ENCODE results near the gene FOXJ1. TPM values are rescaled to one million over a fixed set of nuclear protein-coding genes. Genes with fewer than 3 reads are reported as not detected.

The FOXJ1 gene
- total and polyA plus RNA-seq, 9 donors = 0.05 to 1.1 (median 0.12) TPM

GRCh38 chr17:76142039-76142584 lies 1.1 kb upstream of the FOXJ1 start:
- no peak overlapping the region for H3K27ac ChIP-seq (ENCODE audit: low read length)
- H3K9me3 ChIP-seq (replicated peaks; ENCODE audit: control insufficient read depth, low read depth, low read length) = no peaks in the 10 kb centered on the region
- H3K27me3 ChIP-seq (ENCODE audit: control insufficient read depth, insufficient read depth, low read length) = peaks cover 58% of the 10 kb centered on the region
- 100% methylated on average over 1 of the region's 10 CpGs for WGBS (ENCODE audit: insufficient coverage)
- H3K36me3 ChIP-seq (ENCODE audit: control insufficient read depth, insufficient read depth, low read length) = no peaks in the 10 kb centered on the region
- DNase-seq = no peak
- H3K4me1 ChIP-seq (ENCODE audit: control insufficient read depth, insufficient read depth, low read length) = peaks cover 59% of the 10 kb centered on the region
- H3K4me3 ChIP-seq (ENCODE audit: low read length) = no peak overlapping the region

- DNase-seq = no peak
- under 1% methylated on average over 11 of the region's 24 CpGs for WGBS (ENCODE audit: insufficient coverage)
- peaks cover 52% of the 10 kb centered on the region for H3K4me1 ChIP-seq (ENCODE audit: control insufficient read depth, insufficient read depth, low read length)
Measured at GRCh38 chr17:76140661-76141211, 309 bp downstream of the FOXJ1 start.

GRCh38 chr17:76139801-76140660 lies 1.0 kb downstream of the FOXJ1 start:
- Histone ChIP-seq H3K9me3 (replicated peaks; ENCODE audit: control insufficient read depth, low read depth, low read length) (no peaks in the 10 kb centered on the region), H3K4me1 (ENCODE audit: control insufficient read depth, insufficient read depth, low read length) (peaks cover 50% of the 10 kb centered on the region), H3K27ac (ENCODE audit: low read length) (no peak overlapping the region), H3K36me3 (ENCODE audit: control insufficient read depth, insufficient read depth, low read length) (no peaks in the 10 kb centered on the region), H3K27me3 (ENCODE audit: control insufficient read depth, insufficient read depth, low read length) (peaks cover 79% of the 10 kb centered on the region), H3K4me3 (ENCODE audit: low read length) (no peak overlapping the region)
- DNase-seq = no peak
- WGBS (ENCODE audit: insufficient coverage) = 5% methylated on average over 71 of the region's 78 CpGs

More at GRCh38 chr17:76140661-76141211, 309 bp downstream of the FOXJ1 start:
- Histone ChIP-seq H3K36me3 (ENCODE audit: control insufficient read depth, insufficient read depth, low read length) (no peaks in the 10 kb centered on the region), H3K27ac (ENCODE audit: low read length) (no peak overlapping the region), H3K4me3 (ENCODE audit: low read length) (peak overlapping the region; percentile 54), H3K27me3 (ENCODE audit: control insufficient read depth, insufficient read depth, low read length) (peaks cover 72% of the 10 kb centered on the region), H3K9me3 (replicated peaks; ENCODE audit: control insufficient read depth, low read depth, low read length) (no peaks in the 10 kb centered on the region)

- WGBS (ENCODE audit: insufficient coverage) = 30% methylated on average over 12 of the region's 15 CpGs
Measured at GRCh38 chr17:76138896-76139752, 1.9 kb downstream of the FOXJ1 start.

GRCh38 chr17:76138234-76138895 lies 2.7 kb downstream of the FOXJ1 start:
- 32% methylated on average over 12 of the region's 23 CpGs for WGBS (ENCODE audit: insufficient coverage)

More at GRCh38 chr17:76138896-76139752, 1.9 kb downstream of the FOXJ1 start:
- Histone ChIP-seq H3K27me3 (ENCODE audit: control insufficient read depth, insufficient read depth, low read length) (peaks cover 88% of the 10 kb centered on the region), H3K4me1 (ENCODE audit: control insufficient read depth, insufficient read depth, low read length) (peaks cover 48% of the 10 kb centered on the region), H3K4me3 (ENCODE audit: low read length) (no peak overlapping the region), H3K36me3 (ENCODE audit: control insufficient read depth, insufficient read depth, low read length) (no peaks in the 10 kb centered on the region), H3K9me3 (replicated peaks; ENCODE audit: control insufficient read depth, low read depth, low read length) (no peaks in the 10 kb centered on the region), H3K27ac (ENCODE audit: low read length) (peak overlapping the region; percentile 13)
- no peak for DNase-seq

GRCh38 chr17:76137351-76138233 lies 3.5 kb downstream of the FOXJ1 start:
- no peak overlapping the region for H3K4me3 ChIP-seq (ENCODE audit: low read length)

More at GRCh38 chr17:76138234-76138895, 2.7 kb downstream of the FOXJ1 start:
- no peak for DNase-seq
- no peaks in the 10 kb centered on the region for H3K9me3 ChIP-seq (replicated peaks; ENCODE audit: control insufficient read depth, low read depth, low read length)
- H3K36me3 ChIP-seq (ENCODE audit: control insufficient read depth, insufficient read depth, low read length) = no peaks in the 10 kb centered on the region
- H3K27me3 ChIP-seq (ENCODE audit: control insufficient read depth, insufficient read depth, low read length) = peaks cover 96% of the 10 kb centered on the region
- H3K4me3 ChIP-seq (ENCODE audit: low read length) = no peak overlapping the region
- H3K4me1 ChIP-seq (ENCODE audit: control insufficient read depth, insufficient read depth, low read length) = peaks cover 48% of the 10 kb centered on the region
- peak overlapping the region; percentile 1 for H3K27ac ChIP-seq (ENCODE audit: low read length)

GRCh38 chr17:76137001-76137350 lies 4.1 kb downstream of the FOXJ1 start:
- Histone ChIP-seq H3K27ac (ENCODE audit: low read length) (no peak overlapping the region), H3K4me1 (ENCODE audit: control insufficient read depth, insufficient read depth, low read length) (peaks cover 48% of the 10 kb centered on the region), H3K9me3 (replicated peaks; ENCODE audit: control insufficient read depth, low read depth, low read length) (no peaks in the 10 kb centered on the region), H3K27me3 (ENCODE audit: control insufficient read depth, insufficient read depth, low read length) (peaks cover 97% of the 10 kb centered on the region), H3K36me3 (ENCODE audit: control insufficient read depth, insufficient read depth, low read length) (no peaks in the 10 kb centered on the region), H3K4me3 (ENCODE audit: low read length) (no peak overlapping the region)
- 47% methylated on average over 7 of the region's 7 CpGs for WGBS (ENCODE audit: insufficient coverage)
- no peak for DNase-seq

More at GRCh38 chr17:76137351-76138233, 3.5 kb downstream of the FOXJ1 start:
- H3K36me3 ChIP-seq (ENCODE audit: control insufficient read depth, insufficient read depth, low read length) = no peaks in the 10 kb centered on the region
- WGBS (ENCODE audit: insufficient coverage) = 25% methylated on average over 54 of the region's 54 CpGs
- no peak overlapping the region for H3K27ac ChIP-seq (ENCODE audit: low read length)
- peaks cover 50% of the 10 kb centered on the region for H3K4me1 ChIP-seq (ENCODE audit: control insufficient read depth, insufficient read depth, low read length)
- DNase-seq = no peak
- peaks cover 96% of the 10 kb centered on the region for H3K27me3 ChIP-seq (ENCODE audit: control insufficient read depth, insufficient read depth, low read length)
- no peaks in the 10 kb centered on the region for H3K9me3 ChIP-seq (replicated peaks; ENCODE audit: control insufficient read depth, low read depth, low read length)

- no peak for DNase-seq
- WGBS (ENCODE audit: insufficient coverage) = 44% methylated on average over 14 of the region's 16 CpGs
- H3K4me1 ChIP-seq (ENCODE audit: control insufficient read depth, insufficient read depth, low read length) = peaks cover 43% of the 10 kb centered on the region
- H3K4me3 ChIP-seq (ENCODE audit: low read length) = no peak overlapping the region
- H3K27me3 ChIP-seq (ENCODE audit: control insufficient read depth, insufficient read depth, low read length) = peaks cover 99% of the 10 kb centered on the region
- no peak overlapping the region for H3K27ac ChIP-seq (ENCODE audit: low read length)
- H3K36me3 ChIP-seq (ENCODE audit: control insufficient read depth, insufficient read depth, low read length) = no peaks in the 10 kb centered on the region
- H3K9me3 ChIP-seq (replicated peaks; ENCODE audit: control insufficient read depth, low read depth, low read length) = no peaks in the 10 kb centered on the region
Measured at GRCh38 chr17:76136276-76137000, 4.6 kb downstream of the FOXJ1 start.
